GM19238 (cell line): Measurements from ENCODE around the gene ABRACL.

Experiments used
- DNase-seq: peaks from one replicate; pipeline ENCODE4 v3.0.0; 2011; ENCODE audit warnings: low spot score; ENCODE audit not compliant: insufficient read length

The ABRACL gene

DNA sequence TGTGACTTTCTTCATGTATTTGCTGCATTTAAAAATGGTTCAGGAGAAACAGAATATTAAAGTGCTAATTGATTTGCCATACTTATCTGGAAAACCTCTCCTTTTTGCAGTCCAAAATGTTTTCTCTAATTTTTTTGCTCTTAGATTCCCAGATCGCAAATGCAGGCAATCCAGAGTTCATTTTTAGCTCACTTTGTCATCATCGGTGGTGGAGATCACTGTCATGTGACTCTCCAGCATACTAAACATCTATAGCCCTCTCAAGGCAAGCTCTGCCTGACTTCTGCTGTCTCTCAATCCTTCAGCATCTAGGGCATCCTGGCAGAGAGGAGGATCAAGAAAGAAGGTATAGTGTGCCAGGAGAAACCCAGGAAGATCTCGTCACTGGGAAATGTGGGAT, 24.8 kb downstream of the ABRACL start:
- DNase-seq, result no peak

DNA sequence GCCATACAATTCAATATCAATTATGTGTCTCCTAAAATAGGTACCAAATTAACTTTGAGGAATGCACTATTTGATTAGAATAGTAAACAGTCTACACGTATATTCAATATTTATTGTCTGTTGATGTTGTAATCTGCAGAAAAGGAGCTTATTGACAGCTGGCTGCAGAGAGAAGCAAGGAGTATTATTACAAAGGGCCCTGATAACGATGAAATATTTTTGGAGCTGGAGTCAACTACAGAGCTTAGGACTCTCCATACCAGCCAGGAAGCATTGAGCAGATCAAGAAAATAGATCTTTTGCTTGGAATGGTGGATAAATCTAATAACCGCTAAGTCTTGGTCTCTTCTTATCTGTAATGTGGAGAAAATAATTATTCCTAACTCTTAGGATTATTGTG, 25.5 kb downstream of the ABRACL start:
- no peak for DNase-seq

DNA sequence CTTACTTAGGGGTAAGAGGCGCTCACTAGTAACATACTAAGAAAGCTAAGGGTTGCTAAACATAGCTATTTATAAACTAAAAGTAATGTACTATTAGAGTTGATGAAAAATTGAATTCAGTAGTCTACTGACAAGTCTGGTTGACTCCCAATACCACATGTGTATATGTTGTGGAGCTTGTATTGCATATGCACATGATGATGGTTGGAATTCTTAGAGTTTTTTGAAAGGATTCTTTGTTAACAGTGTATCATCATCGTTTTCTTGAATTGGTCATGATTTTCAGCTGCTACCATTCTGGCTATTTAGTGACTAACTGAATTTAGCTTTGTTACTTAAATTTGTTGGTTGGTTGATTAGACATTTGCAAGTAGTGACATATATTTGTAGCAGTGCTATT, 27.2 kb downstream of the ABRACL start:
- no peak for DNase-seq

DNA sequence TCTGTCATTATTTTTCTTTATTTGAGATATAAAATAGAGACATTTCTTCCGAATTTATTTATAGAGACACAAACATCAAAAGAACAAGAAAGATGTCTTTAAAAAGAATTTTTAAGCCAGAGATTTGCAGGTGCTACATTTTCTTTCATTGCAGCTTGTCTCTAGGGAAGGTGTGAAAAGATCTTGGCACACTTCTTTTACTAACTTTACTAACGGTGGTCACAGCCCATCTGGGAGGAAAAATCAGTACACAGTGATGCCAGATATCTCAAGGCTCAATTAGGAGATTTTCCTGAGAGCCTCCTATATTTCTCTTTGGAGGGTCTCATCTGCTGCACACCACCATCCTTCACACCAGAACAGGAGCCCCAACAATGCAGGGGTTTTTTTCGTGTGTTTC, 29.5 kb downstream of the ABRACL start:
- no peak for DNase-seq

DNA sequence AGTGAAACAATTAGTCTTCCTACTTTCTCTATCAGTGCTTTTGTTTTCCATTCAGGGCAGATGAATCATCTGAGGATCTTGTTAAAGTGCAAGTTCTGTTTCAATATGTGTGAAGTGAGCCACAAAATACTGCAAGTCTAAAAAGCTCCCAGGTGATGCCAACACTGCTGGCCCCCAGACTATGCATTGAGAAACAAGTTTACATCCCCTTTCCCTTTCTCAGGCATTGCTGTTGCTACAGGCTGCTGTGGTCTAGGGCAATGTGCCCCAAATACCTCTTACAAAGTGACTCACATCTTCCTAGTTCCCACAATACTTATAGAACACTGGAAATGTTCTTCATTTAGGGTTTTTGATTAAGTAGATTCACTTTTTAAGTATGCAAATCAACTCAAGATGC, 31.8 kb downstream of the ABRACL start:
- DNase-seq, result no peak

DNA sequence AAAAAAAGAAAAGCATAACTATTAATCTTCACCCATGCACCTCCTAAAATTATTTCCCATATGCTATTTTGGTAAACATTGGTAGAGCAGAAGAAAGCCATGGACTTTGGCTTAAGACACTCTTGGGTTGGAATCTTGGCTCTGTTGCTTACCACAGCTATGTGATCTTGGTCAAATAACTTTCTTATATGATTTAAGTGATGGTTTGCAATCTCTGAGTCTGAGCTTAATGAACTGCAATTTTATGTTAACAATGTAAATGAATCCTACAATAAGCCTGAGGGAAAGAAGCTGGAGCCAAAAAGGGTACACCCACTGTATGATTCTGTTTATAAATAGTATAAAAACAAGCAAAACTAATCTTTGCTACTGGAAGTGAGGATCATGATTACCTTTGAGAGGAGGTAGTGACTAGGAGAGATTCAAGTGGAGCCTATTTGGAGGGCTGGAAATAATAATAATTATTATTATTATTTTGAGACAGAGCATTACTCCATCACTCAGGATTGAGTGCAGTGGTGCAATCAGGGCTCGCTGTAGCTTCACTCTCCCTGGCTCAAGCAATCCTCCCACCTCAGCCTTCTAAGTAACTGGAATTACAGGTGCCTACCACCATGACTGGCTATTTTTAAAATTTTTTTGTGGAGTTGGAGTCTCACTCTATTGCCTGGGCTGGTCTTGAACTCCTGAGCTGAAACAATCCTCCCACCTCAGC, 34.5 kb downstream of the ABRACL start:
- DNase-seq, result no peak

DNA sequence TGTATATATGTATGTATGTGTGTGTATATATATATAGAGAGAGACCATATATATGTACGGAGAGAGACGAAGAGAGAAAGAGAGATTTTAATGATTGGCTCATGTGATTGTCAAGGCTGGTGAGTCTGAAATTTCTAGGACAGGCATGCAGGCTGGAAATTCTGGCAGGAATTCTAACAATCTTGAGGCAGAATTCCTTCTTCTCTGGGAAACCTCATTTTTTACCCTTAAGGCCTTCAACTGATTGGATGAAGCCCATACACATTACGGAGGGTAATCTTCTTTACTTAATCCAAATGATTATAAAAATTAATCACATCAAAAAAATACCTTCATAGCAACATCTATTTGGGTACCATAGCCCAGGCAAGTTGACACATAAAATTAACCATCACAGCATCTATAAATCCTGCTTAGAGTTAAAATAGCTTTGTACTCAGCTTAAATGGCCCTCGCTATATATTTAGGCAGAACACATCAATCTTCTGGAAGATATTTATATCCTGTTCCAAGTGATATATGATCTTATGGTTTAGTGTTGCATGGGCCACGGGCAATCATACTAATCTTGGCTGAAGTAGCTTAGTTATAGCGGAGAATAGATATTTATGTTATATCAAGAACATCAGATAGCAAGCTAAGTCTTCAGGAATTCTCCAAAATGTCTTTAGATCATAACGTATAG, 36.6 kb downstream of the ABRACL start:
- DNase-seq, result no peak

DNA sequence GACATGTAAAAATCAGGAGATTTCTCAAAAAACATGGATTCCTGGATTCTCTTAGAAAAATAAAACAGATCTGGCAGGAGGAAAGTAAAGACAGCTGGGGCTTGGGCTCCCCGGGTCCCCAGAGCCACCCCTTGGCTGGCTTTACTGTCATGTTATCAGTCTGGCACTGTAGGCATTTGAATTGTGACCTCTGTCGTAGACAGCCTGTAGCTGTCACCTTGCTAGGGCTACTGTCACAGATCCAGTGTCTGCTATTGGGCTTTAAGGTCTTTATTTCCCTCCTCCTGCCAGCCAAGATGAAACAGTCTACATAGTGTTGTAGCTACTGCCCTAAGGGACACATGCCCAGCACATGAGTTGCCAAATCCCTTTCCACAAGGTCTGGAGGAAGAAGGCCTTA, 37.5 kb downstream of the ABRACL start:
- DNase-seq, result no peak

DNA sequence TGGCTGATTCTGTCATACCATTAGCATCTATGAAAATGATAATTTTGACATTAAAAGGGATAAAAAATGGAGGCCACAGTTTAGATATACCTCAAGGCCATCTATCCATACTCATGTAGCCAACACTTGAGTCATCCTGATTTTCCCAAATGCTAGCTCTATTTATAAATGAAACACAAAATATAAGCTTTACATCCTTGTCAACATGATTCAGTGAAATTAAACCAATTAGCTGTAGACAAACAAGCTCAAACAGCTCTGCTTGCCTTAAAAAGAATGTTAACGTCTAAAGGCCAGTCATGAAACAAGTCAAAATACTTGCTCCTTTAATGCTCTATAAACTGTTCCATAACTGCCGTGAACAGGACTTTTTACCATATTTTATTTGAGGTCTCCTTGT, 40.3 kb downstream of the ABRACL start:
- DNase-seq, result no peak

DNA sequence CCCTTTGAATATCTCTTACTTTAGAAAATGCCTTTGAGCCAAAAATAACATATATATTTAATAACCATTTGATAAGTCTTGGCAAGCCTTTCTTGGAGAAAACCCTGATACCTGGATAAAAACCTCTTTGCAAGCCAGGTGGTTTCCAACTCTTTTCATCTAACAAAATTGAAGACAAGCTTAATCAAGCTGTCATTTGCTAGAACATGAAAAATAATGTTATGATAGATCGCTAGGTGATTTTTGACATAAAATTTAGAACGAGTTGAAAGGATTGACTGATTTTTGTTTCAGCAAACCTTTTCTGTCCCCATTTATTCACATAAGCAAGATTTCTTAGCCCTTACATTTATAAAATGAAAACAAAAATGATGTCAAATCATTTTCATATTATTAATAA, 44.6 kb downstream of the ABRACL start:
- no peak for DNase-seq

DNA sequence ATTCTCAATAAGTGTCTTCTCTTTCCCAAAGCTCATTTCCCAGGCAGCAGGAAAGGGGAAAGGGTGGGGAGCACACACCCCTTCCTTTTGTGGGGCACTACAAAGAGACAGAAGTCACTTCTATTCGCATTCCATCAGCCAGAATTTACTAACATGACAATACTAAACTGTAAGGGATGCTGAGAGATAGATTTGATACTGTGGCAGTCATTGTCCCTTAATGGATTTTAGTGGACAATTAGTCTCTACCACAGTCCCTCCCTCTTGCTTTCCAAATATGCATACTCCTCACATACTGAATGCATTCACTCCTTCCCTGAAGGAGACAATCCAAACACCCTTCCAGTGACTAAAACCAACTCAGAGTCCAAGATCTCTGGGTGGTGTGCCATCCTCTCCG, 50.5 kb downstream of the ABRACL start:
- DNase-seq, result no peak

DNA sequence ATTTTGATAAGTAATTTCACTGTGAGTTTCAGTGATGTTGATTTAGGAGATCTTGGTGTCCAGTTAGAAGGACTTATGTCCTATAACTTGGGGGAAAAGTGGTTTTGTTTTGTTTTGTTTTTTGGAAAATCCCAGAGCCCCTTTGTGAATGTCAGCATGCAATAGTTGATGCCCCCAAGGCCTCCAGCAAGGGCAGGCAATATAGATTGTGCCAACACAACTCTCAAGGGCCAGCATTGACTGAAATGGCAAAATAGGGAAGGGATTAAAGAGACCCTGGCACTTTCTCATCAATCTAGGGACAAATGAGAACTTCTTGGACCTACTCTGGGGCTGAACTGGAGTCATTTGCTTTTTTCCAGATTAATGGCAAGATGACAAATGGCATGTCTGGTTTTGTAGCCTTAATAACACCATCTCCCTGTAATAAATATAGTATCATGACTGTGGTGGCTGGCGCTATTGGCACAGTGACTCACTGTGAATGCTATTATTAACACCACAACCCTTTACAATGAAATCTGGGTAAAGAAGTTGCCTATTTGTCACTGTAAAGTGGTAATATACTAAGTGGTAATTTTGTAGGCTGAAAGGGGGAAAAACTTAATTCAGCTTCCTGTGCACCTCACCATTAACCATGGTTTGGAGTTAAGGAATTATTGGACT, 51.8 kb downstream of the ABRACL start:
- no peak for DNase-seq

DNA sequence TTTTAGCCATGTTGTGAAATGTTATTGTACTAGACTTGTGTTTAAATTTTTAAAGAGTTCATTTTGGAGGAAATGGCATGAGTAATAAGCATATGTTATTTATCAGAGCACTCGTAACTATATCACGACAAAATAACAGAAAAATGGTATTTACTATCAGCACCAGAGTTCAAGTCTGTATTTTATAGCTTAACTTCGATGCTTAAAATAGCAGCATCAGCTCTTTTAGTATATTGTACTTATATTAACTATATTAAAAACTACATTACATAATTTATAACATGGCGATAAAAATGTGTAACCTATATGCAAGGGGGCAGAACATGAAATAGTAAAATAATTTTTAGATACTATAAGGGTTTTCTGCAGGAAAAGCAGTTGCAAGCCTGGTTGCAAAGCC, 52.9 kb downstream of the ABRACL start:
- DNase-seq, result no peak

DNA sequence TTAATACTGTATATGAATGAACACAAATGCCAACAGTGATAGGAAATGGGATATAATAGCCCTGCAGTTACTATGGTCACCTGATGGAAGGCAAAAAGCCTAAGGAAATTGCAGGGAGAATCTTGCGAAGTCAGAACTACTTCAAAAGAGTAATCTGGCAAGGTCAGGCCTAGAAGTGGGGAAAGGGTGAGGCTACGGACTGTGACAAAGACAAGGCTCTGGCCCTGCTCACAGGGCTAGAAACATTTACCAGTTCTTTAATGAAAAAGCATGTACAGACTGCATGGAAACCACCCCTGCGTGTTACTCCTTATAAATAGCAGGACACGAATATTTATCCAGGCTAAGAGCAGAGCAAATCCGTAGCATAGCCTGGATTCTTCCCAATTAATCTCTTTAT, 53.8 kb downstream of the ABRACL start:
- no peak for DNase-seq

DNA sequence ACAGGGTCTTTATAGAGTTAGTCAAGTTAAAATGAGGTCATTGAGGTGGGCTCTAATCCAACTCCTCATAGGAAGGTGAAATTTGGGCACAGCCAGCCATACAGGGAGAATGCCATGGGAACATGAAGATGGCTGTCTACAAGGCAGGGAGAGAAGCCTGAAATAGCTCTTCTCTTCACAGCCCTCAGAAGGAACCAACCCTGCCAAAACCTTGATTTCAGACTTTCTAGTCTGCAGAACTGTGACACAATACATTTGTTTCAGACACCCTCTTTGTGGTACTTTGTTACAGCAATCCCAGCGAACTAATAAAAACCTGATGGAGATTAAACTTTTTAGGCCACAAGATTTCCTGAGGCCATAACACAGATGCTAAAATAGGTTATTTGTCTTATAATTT, 63.3 kb downstream of the ABRACL start:
- DNase-seq, result no peak
